K562 (cell line): ENCODE data around the gene MAP2K4. TPM values are rescaled to one million over a fixed set of nuclear protein-coding genes. Genes with fewer than 3 reads are reported as not detected.

ENCODE experiments used
- ATAC-seq: fragments of 200-7000 bp; cut with Tn5 transposase; 3 replicates; pipeline ENCODE4 v1.9.1; 2020; ENCODE audit warnings: moderate library complexity
- BruUV-seq: library from RNA; stranded (reverse); fragments of 400-500 nt; replicated peaks from 2 replicates; lab custom pipeline; 2021; lab: Mats Ljungman, UMichigan
- CTCF ChIA-PET: fragments of 300-600 bp; formaldehyde crosslinking; extraction: SDS; loops from one replicate; lab custom pipeline; 2021; ENCODE audit warnings: low intra/inter-chr PET ratio; lab: Yijun Ruan, JAX
- POLR2A ChIA-PET: fragments of 300-600, 350-650 bp; sonication (Branson Sonifier 250); formaldehyde crosslinking; extraction: SDS; loops from one replicate; lab custom pipeline; 2021; ENCODE audit warnings: antibody characterized with exemption, inconsistent platforms; lab: Yijun Ruan, JAX
- DNase-seq, 4 experiments: peaks; one replicate each; pipeline versions ENCODE4 v3.0.0 to v3.0.0-alpha.2; 2011 to 2018; ENCODE audit warnings: low spot score in 3 of 4, mixed read lengths in 3 of 4; ENCODE audit errors: extremely low read depth in 1 of 4
- FAIRE-seq: peaks from 2 replicates; lab custom pipeline; 2011; peaks lifted over from hg19 to GRCh38; lab: Jason Lieb, UNC
- H2AFZ ChIP-seq: 2 replicates; pipeline ENCODE4 v1.6.0; 2011; ENCODE audit warnings: low read depth, low read length, control low read depth, inconsistent platforms
- H3K27ac ChIP-seq: fragments of 200-600 bp; 3 replicates; pipeline ENCODE4 v1.8.0; 2011; ENCODE audit warnings: low read depth, mild to moderate bottlenecking, control low read depth, inconsistent platforms, low read length, moderate library complexity, mixed read lengths; ENCODE audit errors: extremely low read depth
- H3K27me3 ChIP-seq, 2 experiments: fragments of 300-600 bp in 1 of 2; 2 replicates in 1 of 2; 3 replicates in 1 of 2; pipeline versions ENCODE4 v1.6.0 to v1.8.0; 2011; ENCODE audit warnings: inconsistent platforms in 2 of 2, low read length in 2 of 2, mild to moderate bottlenecking in 1 of 2, mixed read lengths in 1 of 2, moderate library complexity in 1 of 2; ENCODE audit not compliant: control insufficient read depth in 2 of 2, insufficient read depth in 2 of 2
- H3K36me3 ChIP-seq: fragments of 300-600 bp; 3 replicates; pipeline ENCODE4 v1.8.0; 2011; ENCODE audit warnings: mild to moderate bottlenecking, low read length, inconsistent platforms; ENCODE audit not compliant: control insufficient read depth, insufficient read depth
- H3K4me1 ChIP-seq, 2 experiments: fragments of 200-600 bp in 1 of 2; replicated peaks in 1 of 2; 2 replicates in 1 of 2; 3 replicates in 1 of 2; pipeline versions ENCODE4 v1.5.1 to v1.8.0; 2011; ENCODE audit warnings: inconsistent platforms in 2 of 2, low read length in 2 of 2, mild to moderate bottlenecking in 1 of 2, mixed read lengths in 1 of 2, moderate library complexity in 1 of 2; ENCODE audit not compliant: control insufficient read depth in 2 of 2, insufficient read depth in 2 of 2
- H3K4me2 ChIP-seq: 2 replicates; pipeline ENCODE4 v1.6.1; 2011; ENCODE audit warnings: low read length, control low read depth, inconsistent platforms, mixed read lengths; ENCODE audit not compliant: insufficient read depth
- H3K4me3 ChIP-seq: fragments of 200-600 bp; sonication (generic), shearing (Covaris generic); 2 replicates; pipeline ENCODE4 v1.5.1; 2016; ENCODE audit warnings: control low read depth, inconsistent platforms
- H3K79me2 ChIP-seq: fragments of 200-600 bp; 3 replicates; pipeline ENCODE4 v1.8.0; 2011; ENCODE audit warnings: low read length, inconsistent platforms; ENCODE audit not compliant: control insufficient read depth, insufficient read depth
- H3K9ac ChIP-seq, 2 experiments: 2 replicates each; pipeline versions ENCODE4 v1.6.0 to v1.6.1; 2011; ENCODE audit warnings: low read depth in 2 of 2, low read length in 2 of 2, control low read depth in 1 of 2, inconsistent platforms in 1 of 2, mild to moderate bottlenecking in 1 of 2, mixed read lengths in 1 of 2; ENCODE audit not compliant: insufficient read depth in 1 of 2
- H3K9me1 ChIP-seq: one replicate; pipeline ENCODE4 v1.6.0; 2011; ENCODE audit warnings: inconsistent platforms, mild to moderate bottlenecking, low read length, moderate library complexity; ENCODE audit not compliant: control insufficient read depth, insufficient read depth
- H3K9me3 ChIP-seq: replicated peaks from 2 replicates; pipeline ENCODE4 v1.5.1; 2011; ENCODE audit warnings: low read depth, low read length, inconsistent platforms; ENCODE audit not compliant: control insufficient read depth, insufficient read depth
- H4K20me1 ChIP-seq: replicated peaks from 2 replicates; pipeline ENCODE4 v1.6.1; 2011; ENCODE audit warnings: low read length, inconsistent platforms, mixed read lengths; ENCODE audit not compliant: control insufficient read depth, insufficient read depth
- ADNP ChIP-seq: fragments of 200-800 bp; sonication (Bioruptor generic); IDR thresholded peaks from 2 replicates; pipeline ENCODE4 v1.6.1; 2016; ENCODE audit warnings: missing genetic modification characterization, missing compliant biosample characterization
- BCL6 ChIP-seq: fragments of 250-450 bp; sonication (Bioruptor Pico); IDR thresholded peaks from 2 replicates; pipeline ENCODE4 v1.4.0; 2020
- CBFA2T2 ChIP-seq: fragments of 450-650 bp; conservative IDR thresholded peaks from 2 replicates; pipeline ENCODE4 v1.6.1; 2017; ENCODE audit warnings: mild to moderate bottlenecking
- CSDE1 ChIP-seq, 2 experiments: fragments of 450-650 bp; IDR thresholded peaks; 2 replicates each; pipeline ENCODE4 v1.6.1; 2016; ENCODE audit warnings: mild to moderate bottlenecking in 1 of 2
- DDX20 ChIP-seq: fragments of 450-650 bp; IDR thresholded peaks from 2 replicates; pipeline ENCODE4 v1.6.1; 2016; ENCODE audit warnings: missing genetic modification characterization, low read depth, mild to moderate bottlenecking, missing compliant biosample characterization, moderate library complexity
- ETS2 ChIP-seq: IDR thresholded peaks from 2 replicates; pipeline ENCODE4 v1.6.1; 2016; ENCODE audit warnings: borderline replicate concordance, missing genetic modification characterization, mild to moderate bottlenecking, moderate library complexity, missing compliant biosample characterization; ENCODE audit not compliant: poor library complexity, severe bottlenecking
- KAT2B ChIP-seq: IDR thresholded peaks from one replicate; pipeline ENCODE4 v1.6.1; 2012; ENCODE audit warnings: low read depth, mild to moderate bottlenecking, control low read depth, inconsistent platforms, low read length, moderate library complexity
- NELFE ChIP-seq: IDR thresholded peaks from 2 replicates; pipeline ENCODE4 v1.6.1; 2011; ENCODE audit warnings: mild to moderate bottlenecking; ENCODE audit not compliant: insufficient read depth, insufficient read length
- POLR2AphosphoS5 ChIP-seq: IDR thresholded peaks from 2 replicates; pipeline ENCODE4 v1.6.1; 2011; ENCODE audit warnings: mild to moderate bottlenecking, low read depth, low read length, moderate library complexity; ENCODE audit not compliant: control insufficient read depth, insufficient read depth
- RUNX1 ChIP-seq: sonication (generic); IDR thresholded peaks from 2 replicates; pipeline ENCODE4 v1.6.1; 2016; ENCODE audit warnings: antibody characterized with exemption, low read depth
- ZNF444 ChIP-seq: fragments of 250-450 bp; sonication (Bioruptor Pico); IDR thresholded peaks from 2 replicates; pipeline ENCODE4 v1.4.0; 2020; ENCODE audit warnings: mild to moderate bottlenecking, moderate library complexity
- WGBS: fragments of 100-300 bp; shearing (Covaris generic); methylation state at CpG from one replicate; pipeline ENCODE4 v1.1.6; 2016; ENCODE audit warnings: low coverage, mixed read lengths; ENCODE audit not compliant: insufficient coverage; ENCODE audit errors: missing lambda C conversion rate; 5-methylcytosine and 5-hydroxymethylcytosine counted together
- in situ Hi-C: fragments of 300-500 bp; cut with MboI; formaldehyde crosslinking; loops from 4 replicates; pipeline ENCODE4 v1.15.0; 2018; ENCODE audit warnings: inconsistent platforms, mixed read lengths
- intact Hi-C: fragments of 100-400 bp; cut with micrococcal nuclease; formaldehyde crosslinking; loops from 2 replicates; pipeline ENCODE4 v1.14.2; 2022
- polyA plus RNA-seq, 8 experiments: library from polyadenylated mRNA; depleted of rRNA in 4 of 8; stranded (reverse) in 5 of 8; unstranded in 3 of 8; fragments of >200 nt; fragmentation: Nextera tagmentation in 2 of 8; fragmentation: Illumina TruSeq in 1 of 8; extraction: Ambion mirVana in 2 of 8; extraction: Trizol in 1 of 8; gene quantifications; 2 replicates each; pipeline versions ENCODE4 v1.2.1 to v1.2.3, GENCODE V29; 2011 to 2014; ENCODE audit warnings: inconsistent platforms in 1 of 8, missing spikeins in 1 of 8
- total RNA-seq, 7 experiments: library from RNA; depleted of rRNA in 6 of 7; stranded (reverse); fragments of >200 nt in 6 of 7; fragmentation: Illumina TruSeq in 2 of 7; extraction: Trizol in 2 of 7; gene quantifications; 2 replicates each; pipeline versions ENCODE4 v1.2.1 to v1.2.3, GENCODE V29; 2011 to 2021; ENCODE audit warnings: low replicate concordance in 1 of 7
- TF ChIP-seq, protein P1 (sequence below): fragments of 250-450 bp; sonication (Bioruptor Pico); IDR thresholded peaks from 2 replicates; pipeline ENCODE4 v1.8.0; 2022; ENCODE audit warnings: moderate library complexity, mild to moderate bottlenecking, inconsistent platforms
- TF ChIP-seq, protein P2 (sequence below): fragments of 450-650 bp; formaldehyde crosslinking; IDR thresholded peaks from 2 replicates; pipeline ENCODE4 v1.4.0; 2022; ENCODE audit warnings: mild to moderate bottlenecking, moderate library complexity

Gene MAP2K4
- total and polyA plus RNA-seq, 9 of the 15 experiments (the other 6 are each of a cell fraction or from before 2014, with no cell fraction given), result 3.0 to 15.9 (median 10.8) TPM

DNA sequence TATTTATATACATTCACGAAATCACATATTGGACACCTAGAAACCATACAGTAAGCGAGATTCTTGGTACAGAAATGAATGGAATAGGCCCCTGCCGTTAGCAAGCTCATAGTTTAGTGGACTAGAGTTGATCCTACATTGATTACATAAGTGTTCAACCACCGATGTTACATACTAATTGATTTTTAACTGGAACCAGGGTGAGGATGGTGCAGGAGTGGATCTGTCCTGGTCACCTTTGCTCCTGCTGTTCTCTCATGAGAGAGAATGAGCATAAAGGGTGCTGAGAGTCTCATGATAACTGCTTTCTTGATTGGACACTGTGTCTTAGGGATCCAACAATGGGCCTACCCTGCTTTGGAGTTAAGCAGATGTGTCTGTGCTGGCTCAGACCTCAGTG lies 13.9 kb downstream of the MAP2K4 start:
- H3K27ac ChIP-seq, result no peak overlapping the region
- peaks cover 5% of the 10 kb centered on the region; the same call in 1 of the 2 replicates for H4K20me1 ChIP-seq
- no TSS peak for BruUV-seq
- ChIA-PET CTCF (no interaction called here), POLR2A (no interaction called here)
- peaks cover 0 to 13% of the 10 kb centered on the region in 2 experiments; a peak in 1 of 5 replicates for H3K4me1 ChIP-seq
- ATAC-seq, result no peak
- no peak for TF ChIP-seq NELFE
- H3K27me3 ChIP-seq, result no peaks in the 10 kb centered on the region
- FAIRE-seq, result no peak
- DNase-seq, result no peak
- H3K4me3 ChIP-seq, result no peak overlapping the region
- intact Hi-C loops, result no loop called here
- peaks cover 2% of the 10 kb centered on the region for H3K9me1 ChIP-seq
- H3K79me2 ChIP-seq, result peaks cover 24% of the 10 kb centered on the region
- H3K4me2 ChIP-seq, result no peak overlapping the region
- H2AFZ ChIP-seq, result no peak overlapping the region
- H3K36me3 ChIP-seq, result no peaks in the 10 kb centered on the region
- no peak overlapping the region for H3K9ac ChIP-seq
- 74% methylated on average over 4 of the region's 4 CpGs for WGBS
- in situ Hi-C loops, result no loop called here
- H3K9me3 ChIP-seq, result no peaks in the 10 kb centered on the region

- BruUV-seq, result no TSS peak
- Histone ChIP-seq H3K9me3 (no peaks in the 10 kb centered on the region), H3K9ac (no peak overlapping the region), H3K27ac (no peak overlapping the region), H3K36me3 (no peaks in the 10 kb centered on the region), H3K4me1 (peaks cover 0 to 13% of the 10 kb centered on the region in 2 experiments; a peak in 1 of 5 replicates), H3K9me1 (peaks cover 2% of the 10 kb centered on the region), H3K4me2 (no peak overlapping the region), H3K79me2 (peaks cover 26% of the 10 kb centered on the region), H2AFZ (no peak overlapping the region), H4K20me1 (peaks cover 5% of the 10 kb centered on the region; the same call in 1 of the 2 replicates), H3K4me3 (no peak overlapping the region), H3K27me3 (no peaks in the 10 kb centered on the region)
- ATAC-seq, result no peak
- ChIA-PET POLR2A (no interaction called here), CTCF (no interaction called here)
- FAIRE-seq, result no peak
- intact Hi-C loops (no loop called here), in situ Hi-C loops (no loop called here)
- DNase-seq, result no peak
- 85% methylated on average over 1 of the region's 1 CpG for WGBS
- TF ChIP-seq ZNF444 (CRISPR knock-in tag) (no peak), CBFA2T2 (no peak), BCL6 (CRISPR knock-in tag) (no peak), RUNX1 (no peak), KAT2B (no peak), POLR2AphosphoS5 (no peak), DDX20 (tag) (no peak), ADNP (tag) (no peak), CSDE1 (IDR thresholded peaks at IDR 0.05) (no peak), ETS2 (tag) (no peak)
- TF ChIP-seq, protein P1, sequence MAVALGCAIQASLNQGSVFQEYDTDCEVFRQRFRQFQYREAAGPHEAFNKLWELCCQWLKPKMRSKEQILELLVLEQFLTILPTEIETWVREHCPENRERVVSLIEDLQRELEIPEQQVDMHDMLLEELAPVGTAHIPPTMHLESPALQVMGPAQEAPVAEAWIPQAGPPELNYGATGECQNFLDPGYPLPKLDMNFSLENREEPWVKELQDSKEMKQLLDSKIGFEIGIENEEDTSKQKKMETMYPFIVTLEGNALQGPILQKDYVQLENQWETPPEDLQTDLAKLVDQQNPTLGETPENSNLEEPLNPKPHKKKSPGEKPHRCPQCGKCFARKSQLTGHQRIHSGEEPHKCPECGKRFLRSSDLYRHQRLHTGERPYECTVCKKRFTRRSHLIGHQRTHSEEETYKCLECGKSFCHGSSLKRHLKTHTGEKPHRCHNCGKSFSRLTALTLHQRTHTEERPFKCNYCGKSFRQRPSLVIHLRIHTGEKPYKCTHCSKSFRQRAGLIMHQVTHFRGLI, result no peak
- TF ChIP-seq, protein P2, sequence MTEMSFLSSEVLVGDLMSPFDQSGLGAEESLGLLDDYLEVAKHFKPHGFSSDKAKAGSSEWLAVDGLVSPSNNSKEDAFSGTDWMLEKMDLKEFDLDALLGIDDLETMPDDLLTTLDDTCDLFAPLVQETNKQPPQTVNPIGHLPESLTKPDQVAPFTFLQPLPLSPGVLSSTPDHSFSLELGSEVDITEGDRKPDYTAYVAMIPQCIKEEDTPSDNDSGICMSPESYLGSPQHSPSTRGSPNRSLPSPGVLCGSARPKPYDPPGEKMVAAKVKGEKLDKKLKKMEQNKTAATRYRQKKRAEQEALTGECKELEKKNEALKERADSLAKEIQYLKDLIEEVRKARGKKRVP, result no peak
Observed at GRCh38 chr17:12035673-12036072, 15.0 kb downstream of the MAP2K4 start.
